Transverse colon (tissue), 4 donors: ENCODE measurements around the gene IQGAP1. TPM values are rescaled to one million over a fixed set of nuclear protein-coding genes. Genes with fewer than 3 reads are reported as not detected.
"Not testable (repeated sequence)": the region's sequence is repeated elsewhere in the genome, so short reads cannot be mapped to it uniquely, and the experiment has no call there.

Experiments
- DNase-seq: peaks from one replicate; pipeline ENCODE4 v3.0.0-alpha.2; 2019
- H3K27ac ChIP-seq, 4 donors: fragments of 200-600 bp; sonication (generic); 2 replicates each; pipeline ENCODE4 v1.5.1; 2016 to 2018; ENCODE audit warnings: inconsistent platforms in 4 of 4
- H3K27me3 ChIP-seq: fragments of 200-600 bp; sonication (generic); 2 replicates; pipeline ENCODE4 v1.5.1; 2017; ENCODE audit warnings: inconsistent platforms
- H3K36me3 ChIP-seq, 4 donors: fragments of 200-600 bp; sonication (generic); 2 replicates each; pipeline ENCODE4 v1.5.1; 2017 to 2019; ENCODE audit warnings: inconsistent platforms in 4 of 4
- H3K4me1 ChIP-seq, 4 donors: fragments of 200-600 bp; sonication (generic); 2 replicates each; pipeline ENCODE4 v1.5.1; 2017 to 2020; ENCODE audit warnings: inconsistent platforms in 4 of 4
- H3K4me3 ChIP-seq, 4 donors: fragments of 200-600 bp; sonication (generic); 1 replicate in 1 of 4; 2 replicates in 3 of 4; pipeline versions ENCODE4 v1.5.1 to v1.6.1; 2017 to 2019; ENCODE audit warnings: inconsistent platforms in 4 of 4
- H3K9me3 ChIP-seq, 2 donors: fragments of 200-600 bp; sonication (generic); 2 replicates each; pipeline ENCODE4 v1.5.1; 2017 to 2019; ENCODE audit warnings: inconsistent platforms in 2 of 2
- EP300 ChIP-seq: sonication (generic); formaldehyde crosslinking; IDR thresholded peaks from one replicate; pipeline ENCODE4 v1.6.1; 2017; ENCODE audit warnings: antibody characterized with exemption, low read depth
- POLR2A ChIP-seq: fragments of 450-650 bp; IDR thresholded peaks from one replicate; pipeline ENCODE4 v1.6.1; 2016; ENCODE audit warnings: antibody characterized with exemption, mild to moderate bottlenecking, moderate library complexity
- POLR2AphosphoS5 ChIP-seq, 3 donors: sonication (generic); formaldehyde crosslinking; IDR thresholded peaks; one replicate each; pipeline ENCODE4 v1.6.1; 2016; ENCODE audit warnings: antibody characterized with exemption in 3 of 3
- WGBS, 2 donors: methylation state at CpG; one replicate each; pipeline ENCODE4 v1.1.5; 2018; ENCODE audit warnings: low coverage in 1 of 2; 5-methylcytosine and 5-hydroxymethylcytosine counted together
- in situ Hi-C, 4 donors: fragments of 200-750 bp; cut with MboI; loops; one replicate each; pipeline versions ENCODE4 v1.15.0 to v1.15.1; 2017; ENCODE audit warnings: low sequenced_read_pairs in 3 of 4, low pct_ligation_motif_present in 1 of 4, low pct_unique_long_range_greater_than_20kb in 1 of 4
- intact Hi-C: fragments of 100-400 bp; cut with DNase I; formaldehyde crosslinking; loops from one replicate; pipeline ENCODE4 v1.15.1; 2023; ENCODE audit warnings: low total_unique reads
- total RNA-seq, 4 donors: library from RNA; depleted of rRNA; stranded (reverse); fragments of >200 nt; gene quantifications; one replicate each; pipeline ENCODE4 v1.1.0, GENCODE V29; 2016
- TF ChIP-seq, protein P1 (sequence below), 5 experiments: fragments of 200-600 bp in 3 of 5; fragments of 450-650 bp in 2 of 5; sonication (generic) in 3 of 5; IDR thresholded peaks; 1 replicate in 2 of 5; 2 replicates in 3 of 5; pipeline ENCODE4 v1.5.1; 2016 to 2017; ENCODE audit warnings: antibody characterized with exemption in 5 of 5, inconsistent platforms in 3 of 5, mild to moderate bottlenecking in 2 of 5, moderate library complexity in 1 of 5

The IQGAP1 gene
- total RNA-seq, 4 donors from 2014 or later: 82.8 to 354 (median 282) TPM

DNA sequence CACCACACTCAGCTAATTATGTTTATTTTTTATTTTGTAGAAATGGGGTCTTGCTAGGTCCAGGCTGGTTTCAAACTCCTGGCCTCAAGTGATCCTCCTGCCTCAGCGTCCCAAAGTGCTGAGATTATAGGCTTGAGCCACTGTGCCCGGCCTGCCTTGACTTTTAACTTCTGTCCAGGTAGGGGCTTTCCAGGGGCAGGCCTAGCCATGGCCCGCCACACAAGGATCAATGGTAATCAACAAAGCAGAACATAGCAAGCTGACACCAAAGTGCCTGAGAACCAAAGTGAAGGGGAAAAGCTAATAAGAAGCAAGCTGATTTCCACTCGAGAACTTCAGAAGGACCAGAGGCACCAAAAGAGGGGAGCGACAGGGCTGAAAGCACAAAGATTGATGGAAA lies 132.3 kb downstream of the IQGAP1 start:
- no peak for TF ChIP-seq EP300
- no peak for TF ChIP-seq POLR2AphosphoS5 (IDR thresholded peaks at IDR 0.05)
- no peak for TF ChIP-seq POLR2A
- TF ChIP-seq, protein P1, sequence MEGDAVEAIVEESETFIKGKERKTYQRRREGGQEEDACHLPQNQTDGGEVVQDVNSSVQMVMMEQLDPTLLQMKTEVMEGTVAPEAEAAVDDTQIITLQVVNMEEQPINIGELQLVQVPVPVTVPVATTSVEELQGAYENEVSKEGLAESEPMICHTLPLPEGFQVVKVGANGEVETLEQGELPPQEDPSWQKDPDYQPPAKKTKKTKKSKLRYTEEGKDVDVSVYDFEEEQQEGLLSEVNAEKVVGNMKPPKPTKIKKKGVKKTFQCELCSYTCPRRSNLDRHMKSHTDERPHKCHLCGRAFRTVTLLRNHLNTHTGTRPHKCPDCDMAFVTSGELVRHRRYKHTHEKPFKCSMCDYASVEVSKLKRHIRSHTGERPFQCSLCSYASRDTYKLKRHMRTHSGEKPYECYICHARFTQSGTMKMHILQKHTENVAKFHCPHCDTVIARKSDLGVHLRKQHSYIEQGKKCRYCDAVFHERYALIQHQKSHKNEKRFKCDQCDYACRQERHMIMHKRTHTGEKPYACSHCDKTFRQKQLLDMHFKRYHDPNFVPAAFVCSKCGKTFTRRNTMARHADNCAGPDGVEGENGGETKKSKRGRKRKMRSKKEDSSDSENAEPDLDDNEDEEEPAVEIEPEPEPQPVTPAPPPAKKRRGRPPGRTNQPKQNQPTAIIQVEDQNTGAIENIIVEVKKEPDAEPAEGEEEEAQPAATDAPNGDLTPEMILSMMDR (IDR thresholded peaks at IDR 0.05): no peak
- Histone ChIP-seq H3K9me3 (no peaks in the 10 kb centered on the region), H3K27ac (no peak overlapping the region), H3K4me3 (no peak overlapping the region), H3K36me3 (no peaks in the 10 kb centered on the region), H3K27me3 (no peaks in the 10 kb centered on the region), H3K4me1 (no peaks in the 10 kb centered on the region)
- 83 to 88% methylated on average over 2 to 5 of the region's 5 CpGs for WGBS, 2 donors
- DNase-seq: no peak
- in situ Hi-C loops (loop anchor here in 1 of 4 donors (25.0 kb wide), 1 partner anchor 92 kb away; no protein-coding TSS in a partner anchor), intact Hi-C loops (loop anchor here (10.0 kb wide), 1 partner anchor 94 kb away; no protein-coding TSS in a partner anchor)

DNA sequence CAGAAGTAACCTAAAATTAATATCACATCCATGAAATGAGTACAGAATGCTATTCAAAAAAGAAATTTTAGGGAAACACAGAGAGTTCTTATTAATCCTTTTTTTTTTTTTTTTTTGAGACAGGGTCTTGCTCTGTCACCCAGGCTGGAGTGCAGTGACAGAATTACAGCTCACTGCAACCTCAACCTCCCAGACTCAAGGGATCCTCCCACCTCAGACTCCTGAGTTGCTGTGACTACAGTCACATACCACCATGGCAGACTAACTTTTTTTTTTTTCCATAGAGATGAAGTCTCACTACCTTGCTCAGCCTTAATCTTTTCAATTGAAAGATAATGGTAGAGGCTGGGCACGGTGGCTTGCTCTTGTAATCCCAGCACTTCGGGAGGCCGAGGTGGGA lies 135.3 kb downstream of the IQGAP1 start:
- TF ChIP-seq, protein P1 (IDR thresholded peaks at IDR 0.05): no peak
- TF ChIP-seq POLR2AphosphoS5 (IDR thresholded peaks at IDR 0.05): no peak
- in situ Hi-C loops: loop anchor here in 1 of 4 donors (25.0 kb wide), 1 partner anchor 89 kb away; no protein-coding TSS in a partner anchor
- H3K27ac ChIP-seq: no peak overlapping the region

DNA sequence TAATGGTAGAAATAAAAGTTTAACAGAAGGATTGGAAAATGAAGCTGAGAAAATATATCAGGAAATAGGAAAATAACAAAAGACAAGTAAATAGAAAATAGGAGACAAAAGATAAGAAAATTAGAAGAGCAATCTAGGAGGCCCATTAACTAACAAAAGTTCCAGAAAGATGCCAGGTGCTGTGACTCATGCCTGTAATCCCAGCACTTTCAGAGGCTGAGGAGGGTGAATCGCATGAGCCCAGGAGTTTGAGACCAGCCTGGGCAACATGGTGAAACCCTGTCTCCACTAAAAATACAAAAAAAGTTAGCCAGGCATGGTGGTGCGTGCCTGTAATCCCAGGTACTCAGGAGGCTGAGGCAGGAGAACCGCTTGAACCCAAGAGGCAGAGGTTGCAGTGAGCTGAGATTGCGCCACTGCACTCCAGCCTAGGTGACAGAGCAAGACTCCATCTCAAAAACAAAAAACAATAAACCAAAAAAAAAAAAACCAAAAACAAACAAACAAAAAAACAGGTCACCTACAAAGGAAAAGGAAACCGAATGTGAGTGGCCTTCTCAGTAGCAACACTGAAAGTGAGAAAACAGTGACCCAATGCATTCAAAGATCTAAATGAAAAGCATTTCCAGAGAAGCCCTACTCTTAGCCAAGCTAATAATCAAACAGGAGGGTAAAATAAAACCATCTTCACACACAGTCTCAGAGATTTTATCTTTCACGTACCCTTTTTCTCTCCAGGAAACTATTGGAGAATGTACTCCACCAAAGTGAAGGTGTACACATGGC lies 136.2 kb downstream of the IQGAP1 start:
- in situ Hi-C loops: loop anchor here in 1 of 4 donors (25.0 kb wide), 1 partner anchor 88 kb away; no protein-coding TSS in a partner anchor

More for the DNA sequence above, 135.3 kb downstream of the IQGAP1 start:
- H3K4me1 ChIP-seq: no peaks in the 10 kb centered on the region
- no peaks in the 10 kb centered on the region for H3K36me3 ChIP-seq
- WGBS, 2 donors: 97% methylated on average over 3 of the region's 3 CpGs; no CpG with 5 or more reads in 1 of the 2 donors
- intact Hi-C loops: loop anchor here (10.0 kb wide), 1 partner anchor 91 kb away; no protein-coding TSS in a partner anchor
- H3K9me3 ChIP-seq: no peaks in the 10 kb centered on the region
- DNase-seq: no peak
- no peak overlapping the region for H3K4me3 ChIP-seq
- no peaks in the 10 kb centered on the region for H3K27me3 ChIP-seq

DNA sequence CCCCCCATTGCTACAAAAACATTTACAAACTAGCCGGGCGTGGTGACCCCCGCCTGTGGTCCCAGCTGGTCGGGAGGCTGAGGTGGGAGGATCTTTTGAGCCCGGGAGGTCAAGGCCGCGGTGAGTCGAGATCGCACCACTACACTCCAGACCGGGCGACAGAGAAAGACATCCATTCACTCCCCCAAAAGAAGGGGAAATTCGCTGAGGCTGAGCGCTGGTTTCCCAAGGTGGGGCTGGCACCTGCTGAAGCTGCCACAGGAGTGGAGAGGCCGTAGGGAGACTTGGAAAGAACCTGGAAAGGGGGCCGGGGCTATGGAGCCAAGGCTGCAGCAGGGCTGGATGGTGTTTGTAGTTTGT lies 140.9 kb downstream of the IQGAP1 start:
- WGBS, 2 donors: 60 to 82% methylated on average over 4 to 15 of the region's 15 CpGs
- no peaks in the 10 kb centered on the region for H3K27me3 ChIP-seq
- H3K4me3 ChIP-seq: peak overlapping the region in 3 of 4 donors; percentile 66 to 84 (median 67)

More for the DNA sequence above, 136.2 kb downstream of the IQGAP1 start:
- H3K9me3 ChIP-seq, DNase-seq, H3K27me3 ChIP-seq, H3K4me3 ChIP-seq, H3K4me1 ChIP-seq, H3K36me3 ChIP-seq: not testable (repeated sequence)
- 76 to 86% methylated on average over 3 to 6 of the region's 6 CpGs for WGBS, 2 donors
- H3K27ac ChIP-seq: peak overlapping the region in 1 of 4 donors; percentile 31
- intact Hi-C loops: loop anchor here (10.0 kb wide), 1 partner anchor 91 kb away; no protein-coding TSS in a partner anchor

More for the DNA sequence above, 140.9 kb downstream of the IQGAP1 start:
- H3K4me1 ChIP-seq: peaks cover 7 to 27% (median 15%) of the 10 kb centered on the region in 4 donors
- H3K9me3 ChIP-seq: no peaks in the 10 kb centered on the region
- H3K36me3 ChIP-seq: no peaks in the 10 kb centered on the region
- in situ Hi-C loops: no loop called here
- no peak for DNase-seq
- peak overlapping the region; percentile 92 to 96 (median 94) for H3K27ac ChIP-seq
- intact Hi-C loops: loop anchor here (10.0 kb wide), 1 partner anchor 86 kb away; no protein-coding TSS in a partner anchor
- TF ChIP-seq, protein P1 (IDR thresholded peaks at IDR 0.05): no peak
- TF ChIP-seq POLR2AphosphoS5 (IDR thresholded peaks at IDR 0.05): no peak
- no peak for TF ChIP-seq EP300
- no peak for TF ChIP-seq POLR2A
